ENCODE measurements around the gene SEMA5A. TPM values are rescaled to one million over a fixed set of nuclear protein-coding genes. Genes with fewer than 3 reads are reported as not detected.

The SEMA5A gene
- total and polyA plus RNA-seq, 2 donors, result 1.2 to 2.5 TPM

DNA sequence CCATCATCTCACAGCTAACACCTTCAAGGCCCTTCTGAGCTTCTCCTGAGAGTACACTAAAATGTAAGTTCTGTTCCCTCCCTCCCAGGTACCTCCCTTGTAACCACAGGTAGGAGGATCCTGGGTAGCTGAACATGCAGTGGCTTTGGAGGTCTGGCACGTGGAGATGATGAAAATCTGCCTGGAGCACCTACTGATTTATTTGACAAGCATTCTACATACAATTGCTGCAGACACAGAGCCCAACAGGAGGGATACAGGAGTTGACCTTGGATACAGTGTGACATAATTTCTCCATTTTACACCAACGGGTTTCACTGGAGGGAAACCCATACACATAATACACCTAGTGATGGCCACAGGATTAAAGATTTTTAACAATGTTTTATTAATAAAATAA is 478.7 kb downstream of the SEMA5A start:
- no peaks in the 10 kb centered on the region for H3K36me3 ChIP-seq (ENCODE audit: control insufficient read depth in 2 of 2, insufficient read depth in 2 of 2, low read length in 1 of 2)
- H3K27ac ChIP-seq (ENCODE audit: low read depth in 1 of 2, low read length in 1 of 2), result no peak overlapping the region
- H3K9me3 ChIP-seq (ENCODE audit: control insufficient read depth in 2 of 2, insufficient read depth in 1 of 2, low read length in 1 of 2), result no peaks in the 10 kb centered on the region
- 75% methylated on average over 2 of the region's 2 CpGs for WGBS
- no peaks in the 10 kb centered on the region for H3K4me1 ChIP-seq (ENCODE audit: control insufficient read depth in 2 of 2, insufficient read depth in 2 of 2, low read length in 2 of 2)
- DNase-seq (ENCODE audit: low read depth in 6 of 9, low spot score in 9 of 9), result no peak
- no peak overlapping the region for H3K4me3 ChIP-seq (ENCODE audit: low read length in 2 of 2)
- no peaks in the 10 kb centered on the region for H3K27me3 ChIP-seq (ENCODE audit: control insufficient read depth in 2 of 2, insufficient read depth in 1 of 2, low read length in 1 of 2)

DNA sequence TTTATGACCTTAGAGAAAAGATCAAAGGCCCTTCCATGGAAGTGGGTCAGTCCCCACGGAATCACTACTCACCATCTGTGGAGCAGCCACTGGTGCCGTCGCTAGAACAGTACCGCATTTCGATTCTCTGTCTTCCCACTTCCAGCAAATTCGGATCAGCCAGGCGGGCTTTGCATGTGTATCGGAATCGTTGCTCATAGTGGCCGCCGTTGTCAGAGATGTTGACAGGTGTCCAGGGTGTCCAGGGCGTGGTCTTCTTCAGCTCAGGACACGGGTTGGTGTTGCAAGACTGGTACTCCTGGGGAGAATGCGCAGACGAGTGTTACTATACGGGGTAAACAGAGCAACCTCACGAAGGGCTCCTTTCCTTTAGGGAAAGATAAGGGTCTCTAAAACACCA is 479.5 kb downstream of the SEMA5A start:
- Histone ChIP-seq H3K9me3 (ENCODE audit: control insufficient read depth in 2 of 2, insufficient read depth in 1 of 2, low read length in 1 of 2) (no peaks in the 10 kb centered on the region), H3K4me1 (ENCODE audit: control insufficient read depth in 2 of 2, insufficient read depth in 2 of 2, low read length in 2 of 2) (no peaks in the 10 kb centered on the region), H3K27ac (ENCODE audit: low read depth in 1 of 2, low read length in 1 of 2) (no peak overlapping the region), H3K4me3 (ENCODE audit: low read length in 2 of 2) (no peak overlapping the region), H3K27me3 (ENCODE audit: control insufficient read depth in 2 of 2, insufficient read depth in 1 of 2, low read length in 1 of 2) (no peaks in the 10 kb centered on the region), H3K36me3 (ENCODE audit: control insufficient read depth in 2 of 2, insufficient read depth in 2 of 2, low read length in 1 of 2) (no peaks in the 10 kb centered on the region)
- WGBS, result 91% methylated on average over 17 of the region's 17 CpGs
- no peak for DNase-seq (ENCODE audit: low read depth in 6 of 9, low spot score in 9 of 9)

DNA sequence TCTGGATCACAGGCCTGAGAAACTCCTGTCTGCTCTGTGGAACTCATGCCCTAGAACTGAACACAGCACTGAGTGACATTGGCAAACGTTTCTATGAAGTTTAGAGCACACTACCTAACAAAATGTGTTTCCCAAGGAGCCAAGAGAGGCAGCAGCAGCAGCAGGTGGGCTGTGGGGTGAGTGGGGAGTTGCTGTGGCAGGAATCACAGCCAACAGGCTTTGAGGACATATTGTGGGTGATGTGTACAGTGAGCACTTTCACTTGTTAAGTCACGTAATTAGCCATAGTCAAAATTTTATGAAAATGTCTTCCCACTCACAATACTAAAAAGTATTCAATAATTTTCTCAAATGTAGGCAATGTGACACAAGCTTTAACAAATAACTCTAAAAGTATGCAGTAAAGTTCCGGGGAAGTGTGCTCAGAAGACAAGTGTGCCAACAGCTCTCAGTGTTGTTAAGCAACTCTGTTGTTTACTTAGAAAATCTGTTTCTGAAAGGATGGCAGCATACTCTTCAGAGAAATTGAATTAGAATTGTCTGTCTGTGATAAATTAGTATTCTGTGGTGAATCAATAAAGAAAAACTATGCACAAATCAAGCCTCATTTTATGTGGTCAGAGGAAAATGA is 482.1 kb downstream of the SEMA5A start:
- H3K9me3 ChIP-seq (ENCODE audit: control insufficient read depth in 2 of 2, insufficient read depth in 1 of 2, low read length in 1 of 2), result no peaks in the 10 kb centered on the region
- H3K27ac ChIP-seq (ENCODE audit: low read depth in 1 of 2, low read length in 1 of 2), result no peak overlapping the region
- H3K27me3 ChIP-seq (ENCODE audit: control insufficient read depth in 2 of 2, insufficient read depth in 1 of 2, low read length in 1 of 2), result no peaks in the 10 kb centered on the region
- whole genome bisulfite sequencing, result 73% methylated on average over 3 of the region's 3 CpGs
- H3K36me3 ChIP-seq (ENCODE audit: control insufficient read depth in 2 of 2, insufficient read depth in 2 of 2, low read length in 1 of 2), result no peaks in the 10 kb centered on the region
- H3K4me3 ChIP-seq (ENCODE audit: low read length in 2 of 2), result no peak overlapping the region
- DNase-seq (ENCODE audit: low read depth in 6 of 9, low spot score in 9 of 9), result no peak
- no peaks in the 10 kb centered on the region for H3K4me1 ChIP-seq (ENCODE audit: control insufficient read depth in 2 of 2, insufficient read depth in 2 of 2, low read length in 2 of 2)

DNA sequence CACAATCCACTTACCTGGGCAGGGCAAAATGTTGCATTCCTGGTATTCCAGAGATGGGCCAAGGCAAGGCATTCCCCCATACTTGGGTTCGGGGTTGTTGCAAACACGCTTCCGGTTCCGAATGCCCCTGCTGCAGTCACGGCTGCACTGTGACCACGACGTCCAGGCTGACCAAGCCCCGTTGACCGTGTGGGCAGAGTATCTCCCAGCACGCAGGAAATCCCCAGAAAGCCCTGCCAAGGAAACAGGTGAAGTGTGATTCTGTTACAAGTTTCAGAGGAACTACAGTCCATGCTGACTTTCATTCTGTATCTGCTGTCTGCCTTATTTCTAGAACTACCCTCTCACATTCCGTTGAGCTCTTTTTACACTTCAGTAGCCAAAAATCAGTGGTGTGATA is 483.0 kb downstream of the SEMA5A start:
- 91% methylated on average over 11 of the region's 11 CpGs for WGBS
- no peaks in the 10 kb centered on the region for H3K4me1 ChIP-seq (ENCODE audit: control insufficient read depth in 2 of 2, insufficient read depth in 2 of 2, low read length in 2 of 2)
- H3K9me3 ChIP-seq (ENCODE audit: control insufficient read depth in 2 of 2, insufficient read depth in 1 of 2, low read length in 1 of 2), result no peaks in the 10 kb centered on the region
- peak in 1 of 9 donors; percentile 9 for DNase-seq (ENCODE audit: low read depth in 6 of 9, low spot score in 9 of 9)
- H3K36me3 ChIP-seq (ENCODE audit: control insufficient read depth in 2 of 2, insufficient read depth in 2 of 2, low read length in 1 of 2), result no peaks in the 10 kb centered on the region
- H3K27ac ChIP-seq (ENCODE audit: low read depth in 1 of 2, low read length in 1 of 2), result no peak overlapping the region
- no peak overlapping the region for H3K4me3 ChIP-seq (ENCODE audit: low read length in 2 of 2)
- H3K27me3 ChIP-seq (ENCODE audit: control insufficient read depth in 2 of 2, insufficient read depth in 1 of 2, low read length in 1 of 2), result no peaks in the 10 kb centered on the region

DNA sequence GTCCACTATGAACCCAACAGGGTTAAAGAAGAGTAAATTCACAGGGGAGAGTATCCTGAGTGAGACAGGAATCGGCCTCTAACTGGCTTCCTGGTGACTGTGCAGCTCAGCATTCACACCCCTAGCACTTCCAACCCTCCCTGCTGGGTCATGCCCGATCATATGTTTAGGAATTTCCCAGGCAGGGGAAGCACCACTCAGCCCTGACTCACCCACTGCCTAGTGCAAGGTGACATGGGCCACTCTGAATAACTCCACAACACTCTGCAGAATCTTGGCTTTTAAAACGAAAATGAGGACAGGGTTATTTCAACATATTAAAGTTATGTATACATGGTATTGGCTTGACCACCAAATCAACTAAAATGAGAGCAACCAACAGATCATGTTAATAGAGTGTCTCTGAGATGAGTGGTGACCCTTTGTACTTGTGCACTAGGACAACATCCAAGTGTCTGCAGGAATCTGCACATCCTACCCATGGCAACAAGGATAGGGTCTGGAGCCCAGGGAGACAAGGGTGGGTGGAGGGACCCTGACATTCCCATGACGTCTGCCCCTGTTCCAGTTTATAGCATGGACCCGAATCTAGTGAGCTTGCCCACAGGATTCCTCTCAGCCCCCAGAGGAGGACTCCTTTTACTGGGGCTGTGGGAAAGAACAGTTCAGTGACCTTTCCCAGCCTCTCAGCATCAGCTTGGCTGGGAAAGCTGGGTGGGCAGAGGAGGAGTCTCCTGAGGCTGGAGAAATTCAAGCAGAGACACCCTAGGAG is 485.8 kb downstream of the SEMA5A start:
- H3K36me3 ChIP-seq (ENCODE audit: control insufficient read depth in 2 of 2, insufficient read depth in 2 of 2, low read length in 1 of 2), result no peaks in the 10 kb centered on the region
- no peaks in the 10 kb centered on the region for H3K9me3 ChIP-seq (ENCODE audit: control insufficient read depth in 2 of 2, insufficient read depth in 1 of 2, low read length in 1 of 2)
- no peak overlapping the region for H3K4me3 ChIP-seq (ENCODE audit: low read length in 2 of 2)
- DNase-seq (ENCODE audit: low read depth in 6 of 9, low spot score in 9 of 9), result no peak
- H3K27ac ChIP-seq (ENCODE audit: low read depth in 1 of 2, low read length in 1 of 2), result no peak overlapping the region
- WGBS, result 80% methylated on average over 5 of the region's 5 CpGs
- no peaks in the 10 kb centered on the region for H3K27me3 ChIP-seq (ENCODE audit: control insufficient read depth in 2 of 2, insufficient read depth in 1 of 2, low read length in 1 of 2)
- H3K4me1 ChIP-seq (ENCODE audit: control insufficient read depth in 2 of 2, insufficient read depth in 2 of 2, low read length in 2 of 2), result no peaks in the 10 kb centered on the region

DNA sequence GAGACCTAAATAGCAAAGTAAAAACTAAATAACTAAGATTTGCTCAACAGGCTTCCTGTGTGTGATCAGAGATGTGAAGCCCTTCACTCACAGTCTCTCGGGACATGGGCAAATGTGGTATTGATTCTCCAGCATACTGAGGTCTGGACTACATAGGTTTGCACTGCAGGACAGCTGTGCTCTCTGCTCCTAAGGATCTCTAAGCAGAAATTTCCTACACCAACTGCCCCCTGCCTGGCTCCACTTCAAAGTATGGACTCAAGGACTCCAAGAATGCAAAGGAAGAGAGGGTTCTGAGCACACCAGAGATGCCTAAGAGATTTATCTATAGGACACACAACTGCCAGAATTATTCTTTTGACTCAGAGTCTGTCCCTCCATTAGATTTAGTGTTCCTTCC is 487.2 kb downstream of the SEMA5A start:
- Histone ChIP-seq H3K27ac (ENCODE audit: low read depth in 1 of 2, low read length in 1 of 2) (no peak overlapping the region), H3K36me3 (ENCODE audit: control insufficient read depth in 2 of 2, insufficient read depth in 2 of 2, low read length in 1 of 2) (no peaks in the 10 kb centered on the region), H3K4me1 (ENCODE audit: control insufficient read depth in 2 of 2, insufficient read depth in 2 of 2, low read length in 2 of 2) (no peaks in the 10 kb centered on the region), H3K4me3 (ENCODE audit: low read length in 2 of 2) (no peak overlapping the region), H3K27me3 (ENCODE audit: control insufficient read depth in 2 of 2, insufficient read depth in 1 of 2, low read length in 1 of 2) (no peaks in the 10 kb centered on the region), H3K9me3 (ENCODE audit: control insufficient read depth in 2 of 2, insufficient read depth in 1 of 2, low read length in 1 of 2) (no peaks in the 10 kb centered on the region)
- DNase-seq (ENCODE audit: low read depth in 6 of 9, low spot score in 9 of 9), result no peak
- 90% methylated on average over 1 of the region's 1 CpG for WGBS

DNA sequence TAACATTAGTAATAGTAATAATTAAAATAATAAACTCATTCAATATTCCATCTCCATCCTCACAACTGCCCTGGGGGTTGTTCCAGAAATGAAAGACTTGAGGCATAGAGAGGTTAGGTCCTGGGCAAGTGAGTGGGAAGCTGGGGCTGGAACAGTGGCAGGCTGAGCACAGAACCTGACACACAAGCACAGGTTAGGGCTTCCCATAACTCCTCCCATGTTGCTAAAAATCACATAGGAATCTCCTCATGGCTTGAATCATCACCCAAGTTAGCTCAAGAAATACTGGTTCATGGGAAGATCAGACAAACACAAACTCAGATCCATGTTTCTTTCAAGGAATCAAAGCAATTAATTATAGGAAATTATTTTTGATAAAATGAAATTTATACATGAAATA is 487.7 kb downstream of the SEMA5A start:
- Histone ChIP-seq H3K27me3 (ENCODE audit: control insufficient read depth in 2 of 2, insufficient read depth in 1 of 2, low read length in 1 of 2) (no peaks in the 10 kb centered on the region), H3K36me3 (ENCODE audit: control insufficient read depth in 2 of 2, insufficient read depth in 2 of 2, low read length in 1 of 2) (no peaks in the 10 kb centered on the region), H3K4me1 (ENCODE audit: control insufficient read depth in 2 of 2, insufficient read depth in 2 of 2, low read length in 2 of 2) (no peaks in the 10 kb centered on the region), H3K9me3 (ENCODE audit: control insufficient read depth in 2 of 2, insufficient read depth in 1 of 2, low read length in 1 of 2) (no peaks in the 10 kb centered on the region), H3K27ac (ENCODE audit: low read depth in 1 of 2, low read length in 1 of 2) (no peak overlapping the region), H3K4me3 (ENCODE audit: low read length in 2 of 2) (no peak overlapping the region)
- DNase-seq (ENCODE audit: low read depth in 6 of 9, low spot score in 9 of 9), result no peak

DNA sequence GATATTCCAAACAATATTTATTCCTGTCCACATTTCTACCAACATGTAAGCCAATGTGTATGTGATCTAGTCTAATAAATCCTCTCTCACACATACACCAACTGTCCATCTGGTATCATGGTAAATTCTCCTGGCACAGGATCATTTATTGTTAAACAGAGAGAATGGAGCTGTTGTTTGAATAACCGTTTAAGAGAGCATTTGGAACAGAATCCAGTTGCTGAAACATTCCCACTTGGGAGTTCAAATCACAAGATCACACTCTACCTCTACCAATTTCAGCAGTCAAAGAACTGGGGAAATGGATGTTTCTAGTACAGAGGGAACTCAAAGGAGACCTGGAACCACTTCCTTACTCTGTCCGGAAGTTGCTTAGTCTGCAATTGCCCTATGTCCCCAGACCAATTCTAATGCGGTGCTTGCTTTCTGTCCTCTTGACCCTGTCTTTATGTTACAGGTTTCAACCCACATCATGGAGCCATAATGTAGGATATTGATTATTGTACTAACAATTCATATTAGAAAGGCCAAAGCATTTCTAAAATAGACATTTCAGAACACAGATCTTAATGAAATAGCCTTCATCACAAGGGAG is 488.4 kb downstream of the SEMA5A start:
- WGBS, result 87% methylated on average over 3 of the region's 3 CpGs
- H3K27ac ChIP-seq (ENCODE audit: low read depth in 1 of 2, low read length in 1 of 2), result no peak overlapping the region
- no peaks in the 10 kb centered on the region for H3K9me3 ChIP-seq (ENCODE audit: control insufficient read depth in 2 of 2, insufficient read depth in 1 of 2, low read length in 1 of 2)
- no peaks in the 10 kb centered on the region for H3K4me1 ChIP-seq (ENCODE audit: control insufficient read depth in 2 of 2, insufficient read depth in 2 of 2, low read length in 2 of 2)
- no peak overlapping the region for H3K4me3 ChIP-seq (ENCODE audit: low read length in 2 of 2)
- H3K27me3 ChIP-seq (ENCODE audit: control insufficient read depth in 2 of 2, insufficient read depth in 1 of 2, low read length in 1 of 2), result no peaks in the 10 kb centered on the region
- no peak for DNase-seq (ENCODE audit: low read depth in 6 of 9, low spot score in 9 of 9)
- H3K36me3 ChIP-seq (ENCODE audit: control insufficient read depth in 2 of 2, insufficient read depth in 2 of 2, low read length in 1 of 2), result no peaks in the 10 kb centered on the region

DNA sequence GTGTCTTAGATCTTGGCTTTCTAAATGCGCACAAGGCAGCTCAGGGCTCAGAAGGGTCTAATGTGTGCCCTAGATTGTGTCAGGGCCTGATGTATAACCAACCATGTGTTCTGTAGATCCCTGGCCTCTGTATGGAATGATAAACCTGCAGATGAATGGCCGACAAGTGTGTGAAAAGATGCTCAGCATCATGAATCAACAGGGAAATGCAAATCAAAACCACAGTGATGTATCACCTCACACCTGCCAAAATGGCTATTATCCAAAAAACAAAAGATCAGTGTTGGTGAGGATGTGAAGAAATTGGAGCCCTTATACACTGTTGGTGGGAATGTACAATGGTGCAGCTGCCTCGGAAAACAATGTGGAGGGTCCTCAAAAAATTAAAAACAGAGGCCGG is 489.8 kb downstream of the SEMA5A start:
- no peak for DNase-seq (ENCODE audit: low read depth in 6 of 9, low spot score in 9 of 9)
- Histone ChIP-seq H3K9me3 (ENCODE audit: control insufficient read depth in 2 of 2, insufficient read depth in 1 of 2, low read length in 1 of 2) (no peaks in the 10 kb centered on the region), H3K27ac (ENCODE audit: low read depth in 1 of 2, low read length in 1 of 2) (no peak overlapping the region), H3K4me3 (ENCODE audit: low read length in 2 of 2) (no peak overlapping the region), H3K36me3 (ENCODE audit: control insufficient read depth in 2 of 2, insufficient read depth in 2 of 2, low read length in 1 of 2) (no peaks in the 10 kb centered on the region), H3K27me3 (ENCODE audit: control insufficient read depth in 2 of 2, insufficient read depth in 1 of 2, low read length in 1 of 2) (no peaks in the 10 kb centered on the region), H3K4me1 (ENCODE audit: control insufficient read depth in 2 of 2, insufficient read depth in 2 of 2, low read length in 2 of 2) (no peaks in the 10 kb centered on the region)
- WGBS, result 93% methylated on average over 4 of the region's 4 CpGs

Data from thymus (tissue), 11 donors.